Common myeloid progenitor, CD34-positive (primary cell): ENCODE results near the gene IL1B. TPM values are rescaled to one million over a fixed set of nuclear protein-coding genes. Genes with fewer than 3 reads are reported as not detected.

Experiments
- CTCF ChIA-PET: fragments of 350-600 bp; sonication (Branson Sonifier 250); formaldehyde crosslinking; loops from one replicate; lab custom pipeline; 2021; ENCODE audit warnings: antibody characterized with exemption; lab: Charles Lee
- POLR2A ChIA-PET: fragments of 350-600 bp; sonication (Branson Sonifier 250); formaldehyde crosslinking; loops from one replicate; lab custom pipeline; 2021; ENCODE audit warnings: antibody characterized with exemption; lab: Charles Lee
- DNase-seq, 3 donors: peaks; one replicate each; pipeline versions ENCODE4 v3.0.0 to v3.0.0-alpha.2; 2013
- H3K27ac ChIP-seq, 2 experiments: 1 replicate in 1 of 2; 2 replicates in 1 of 2; pipeline ENCODE4 v1.7.0; 2013; ENCODE audit warnings: inconsistent platforms in 2 of 2, low read length in 2 of 2, mild to moderate bottlenecking in 2 of 2, low read depth in 1 of 2, moderate library complexity in 1 of 2; ENCODE audit not compliant: severe bottlenecking in 2 of 2, insufficient read depth in 1 of 2, poor library complexity in 1 of 2
- H3K27me3 ChIP-seq, 5 experiments: replicated peaks in 2 of 5; 1 replicate in 3 of 5; 2 replicates in 2 of 5; pipeline versions ENCODE4 v1.6.1 to v1.7.0; 2013; ENCODE audit warnings: low read length in 4 of 5, mild to moderate bottlenecking in 2 of 5, moderate library complexity in 2 of 5, inconsistent platforms in 1 of 5; ENCODE audit not compliant: insufficient read depth in 5 of 5, control insufficient read depth in 4 of 5
- H3K36me3 ChIP-seq, 4 experiments: 1 replicate in 2 of 4; 2 replicates in 2 of 4; pipeline versions ENCODE4 v1.6.1 to v1.7.0; 2013; ENCODE audit warnings: low read length in 3 of 4, control low read depth in 1 of 4, mild to moderate bottlenecking in 1 of 4; ENCODE audit not compliant: control insufficient read depth in 4 of 4, insufficient read depth in 4 of 4
- H3K4me1 ChIP-seq, 4 experiments: 1 replicate in 3 of 4; 2 replicates in 1 of 4; pipeline versions ENCODE4 v1.6.1 to v1.7.1; 2013; ENCODE audit warnings: low read length in 3 of 4, mild to moderate bottlenecking in 3 of 4, control low read depth in 1 of 4, inconsistent platforms in 1 of 4, moderate library complexity in 1 of 4; ENCODE audit not compliant: control insufficient read depth in 4 of 4, insufficient read depth in 4 of 4; ENCODE audit errors: control extremely low read depth in 1 of 4
- H3K4me3 ChIP-seq, 7 experiments: 1 replicate in 4 of 7; 2 replicates in 3 of 7; pipeline versions ENCODE4 v1.5.1 to v1.7.0; 2013; ENCODE audit warnings: mild to moderate bottlenecking in 7 of 7, low read length in 6 of 7, moderate library complexity in 6 of 7, inconsistent platforms in 2 of 7, low read depth in 2 of 7, control low read depth in 1 of 7; ENCODE audit not compliant: insufficient read depth in 4 of 7, control insufficient read depth in 1 of 7; ENCODE audit errors: extremely low read depth in 1 of 7
- H3K9me3 ChIP-seq, 5 experiments: 1 replicate in 4 of 5; 2 replicates in 1 of 5; pipeline versions ENCODE4 v1.6.1 to v1.7.1; 2013; ENCODE audit warnings: low read length in 4 of 5, mild to moderate bottlenecking in 2 of 5, inconsistent platforms in 1 of 5, low read depth in 1 of 5, moderate library complexity in 1 of 5; ENCODE audit not compliant: control insufficient read depth in 4 of 5, insufficient read depth in 2 of 5; ENCODE audit errors: control extremely low read depth in 1 of 5
- WGBS: methylation state at CpG from one replicate; pipeline ENCODE4 v1.1.5; 2013; ENCODE audit not compliant: insufficient coverage; 5-methylcytosine and 5-hydroxymethylcytosine counted together
- polyA plus RNA-seq: library from polyadenylated mRNA; unstranded; fragments of 120-200 nt; gene quantifications from one replicate; pipeline ENCODE4 v1.2.1, GENCODE V29; 2013

IL1B gene
- 148 TPM for polyA plus RNA-seq

DNA sequence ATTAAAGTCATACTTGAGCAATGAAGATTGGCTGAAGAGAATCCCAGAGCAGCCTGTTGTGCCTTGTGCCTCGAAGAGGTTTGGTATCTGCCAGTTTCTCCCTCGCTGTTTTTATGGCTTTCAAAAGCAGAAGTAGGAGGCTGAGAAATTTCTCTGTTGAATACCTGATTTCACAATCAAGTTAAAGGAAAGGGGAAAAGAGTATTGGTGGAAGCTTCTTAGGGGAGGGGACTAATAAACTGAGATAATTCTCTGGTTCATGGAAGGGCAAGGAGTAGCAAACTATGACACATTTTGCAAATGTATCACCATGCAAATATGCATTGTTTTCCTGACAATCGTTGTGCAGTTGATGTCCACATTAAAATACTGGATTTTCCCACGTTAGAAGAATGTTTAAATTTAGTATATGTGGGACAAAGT, at the start of gene IL1B:
TSS of gene IL1B (minus strand) at position 85 of the 423 bp plus-strand sequence. CDS start 550 bp downstream, outside the sequence.
- peak; percentile 81 to 91 (median 91) for DNase-seq
- H3K4me3 ChIP-seq = peak within 1 kb of the TSS; percentile 67 to 94 (median 85)
- no peaks in the 10 kb centered on the region for H3K9me3 ChIP-seq
- peak within 1 kb of the TSS; percentile 75 to 88 for H3K27ac ChIP-seq
- no peaks in the 10 kb centered on the region for H3K27me3 ChIP-seq
- peaks cover 67 to 93% (median 80%) of the 10 kb centered on the region in 4 experiments for H3K4me1 ChIP-seq
- peaks cover 4 to 39% (median 24%) of the 10 kb centered on the region in 4 experiments for H3K36me3 ChIP-seq
- CTCF ChIA-PET = interaction anchor here (0.7 to 5.4 kb wide), 11 partner anchors 11 to 105 kb away, joined by 3 to 34 read pairs (median 4); partner anchors contain the start of gene IL1A
- POLR2A ChIA-PET = interaction anchor here (0.5 to 1.8 kb wide), 3 partner anchors 10 to 86 kb away, joined by 3 to 7 read pairs (median 6); no protein-coding TSS in a partner anchor
- 0% methylated on average over 2 of the region's 4 CpGs for WGBS

DNA sequence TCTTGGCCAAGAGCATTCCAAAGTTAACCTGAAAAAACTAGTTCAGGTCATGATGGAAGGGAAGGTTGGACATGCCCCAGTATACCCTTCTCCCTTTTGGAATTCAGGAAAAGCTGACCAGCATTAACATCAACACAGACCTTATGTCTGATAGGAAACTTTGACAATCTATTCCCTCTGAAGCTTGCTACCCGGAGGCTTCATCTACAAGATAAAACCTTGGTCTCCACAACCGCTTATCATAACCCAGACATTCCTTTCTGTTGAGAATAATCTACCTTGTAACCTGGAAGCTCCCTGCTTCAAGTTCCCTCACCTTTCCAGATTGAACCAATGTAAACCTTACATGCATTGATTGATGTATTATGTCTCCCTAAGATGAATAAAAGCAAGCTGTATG, 49.7 kb upstream of the IL1B start:
- WGBS = 95% methylated on average over 2 of the region's 2 CpGs
- ChIA-PET CTCF (interaction anchor here (0.8 to 2.9 kb wide), 19 partner anchors 9 to 156 kb away, joined by 3 to 36 read pairs (median 5); partner anchors contain the start of gene IL1B), POLR2A (no interaction called here)
- DNase-seq = no peak
- Histone ChIP-seq H3K36me3 (no peaks in the 10 kb centered on the region), H3K9me3 (peaks cover 0 to 3% (median 0%) of the 10 kb centered on the region in 5 experiments), H3K4me1 (peaks cover 5 to 45% (median 27%) of the 10 kb centered on the region in 4 experiments), H3K4me3 (no peak overlapping the region), H3K27me3 (no peaks in the 10 kb centered on the region), H3K27ac (no peak overlapping the region)

DNA sequence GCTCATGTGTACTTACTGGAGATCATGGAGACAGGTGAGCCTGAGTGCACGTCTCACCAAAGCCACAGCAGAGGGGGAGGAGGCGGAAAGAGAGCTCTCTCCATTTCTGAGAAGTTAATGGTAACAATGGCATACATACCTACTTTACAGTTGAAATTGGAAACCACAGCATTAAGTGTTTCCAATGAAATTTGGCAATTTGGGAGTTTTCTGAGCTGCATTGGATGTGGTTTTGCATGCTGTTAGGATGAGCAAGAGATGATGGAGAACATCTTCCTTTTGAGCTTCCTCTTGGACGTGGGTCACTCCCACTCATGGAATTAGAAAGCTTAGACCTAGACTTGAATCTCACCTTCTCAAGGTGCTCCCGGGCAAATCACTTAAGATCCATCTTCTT, 48.9 kb upstream of the IL1B start:
- peaks cover 0 to 3% (median 0%) of the 10 kb centered on the region in 5 experiments for H3K9me3 ChIP-seq
- WGBS = 93% methylated on average over 2 of the region's 4 CpGs
- ChIA-PET CTCF (interaction anchor here (0.8 to 2.9 kb wide), 35 partner anchors 8 to 301 kb away, joined by 3 to 36 read pairs (median 5); partner anchors contain the start of gene IL1B), POLR2A (no interaction called here)
- no peak overlapping the region for H3K27ac ChIP-seq
- DNase-seq = no peak
- H3K4me1 ChIP-seq = peaks cover 9 to 52% (median 35%) of the 10 kb centered on the region in 4 experiments
- no peaks in the 10 kb centered on the region for H3K36me3 ChIP-seq
- no peaks in the 10 kb centered on the region for H3K27me3 ChIP-seq
- H3K4me3 ChIP-seq = no peak overlapping the region

DNA sequence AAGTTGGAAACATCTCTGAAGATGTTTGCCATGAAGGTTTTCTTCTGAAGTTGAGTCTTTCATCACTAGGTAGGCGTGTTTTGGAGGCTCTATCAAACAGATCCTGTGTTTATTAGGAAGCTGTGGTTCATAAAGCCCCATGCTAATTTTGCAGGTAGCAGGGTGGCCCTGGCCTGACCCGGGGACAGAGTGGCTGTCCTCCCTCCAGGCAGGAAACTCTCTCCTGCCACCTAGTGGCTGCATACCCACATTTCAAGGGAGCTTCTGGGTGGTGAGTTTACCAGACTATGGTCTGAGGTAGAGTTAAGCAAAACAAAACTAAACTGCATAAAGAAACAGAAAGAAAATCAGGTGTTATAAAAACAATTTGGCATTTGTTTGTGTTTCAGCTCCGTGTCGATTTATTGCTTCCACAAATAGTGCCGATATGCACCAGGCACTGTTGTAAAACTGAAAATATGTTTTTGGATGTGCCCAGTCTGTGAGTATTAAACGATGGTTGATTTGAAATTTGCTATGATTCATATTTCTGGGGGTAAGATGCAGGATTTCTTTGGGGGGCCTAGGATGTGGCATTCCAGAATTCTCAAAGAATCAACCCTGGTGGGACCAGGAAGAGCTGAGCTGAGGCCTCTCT, 48.4 kb upstream of the IL1B start:
- H3K4me1 ChIP-seq = peaks cover 11 to 58% (median 40%) of the 10 kb centered on the region in 4 experiments
- no peak overlapping the region for H3K27ac ChIP-seq
- H3K27me3 ChIP-seq = no peaks in the 10 kb centered on the region

DNA sequence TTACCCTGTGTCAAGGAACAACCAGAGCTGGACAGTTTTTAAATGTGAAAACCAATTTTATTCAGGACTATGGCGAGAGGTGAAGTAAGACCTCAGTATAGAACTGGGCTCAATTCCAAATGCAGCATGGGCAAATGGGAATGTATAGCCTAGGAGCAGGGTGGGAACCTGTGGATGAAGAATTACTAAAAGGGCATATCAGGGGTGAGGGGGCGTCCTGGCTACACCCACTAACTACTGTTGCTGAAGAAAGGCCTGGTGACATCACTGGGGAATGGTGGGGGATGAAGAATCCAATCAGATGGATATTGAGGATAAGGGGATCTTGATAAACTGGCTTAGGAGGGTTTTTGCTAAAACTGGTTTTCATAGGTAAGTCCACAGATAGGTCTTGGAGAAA, 47.1 kb upstream of the IL1B start:
- ChIA-PET CTCF (interaction anchor here (1.0 to 1.6 kb wide), 2 partner anchors 9 to 134 kb away, joined by 3 to 4 read pairs; no protein-coding TSS in a partner anchor), POLR2A (no interaction called here)
- DNase-seq = no peak
- Histone ChIP-seq H3K36me3 (no peaks in the 10 kb centered on the region), H3K27me3 (no peaks in the 10 kb centered on the region), H3K27ac (no peak overlapping the region), H3K4me3 (no peak overlapping the region), H3K4me1 (peaks cover 11 to 65% (median 50%) of the 10 kb centered on the region in 4 experiments), H3K9me3 (no peaks in the 10 kb centered on the region)
- 94% methylated on average over 2 of the region's 2 CpGs for WGBS

More for the DNA sequence above, 48.4 kb upstream of the IL1B start:
- peaks cover 0 to 3% (median 0%) of the 10 kb centered on the region in 5 experiments for H3K9me3 ChIP-seq
- CTCF ChIA-PET = interaction anchor here (0.8 to 2.9 kb wide), 33 partner anchors 8 to 300 kb away, joined by 3 to 36 read pairs (median 5); partner anchors contain the start of gene IL1B
- DNase-seq = peak; percentile 44 to 74 (median 70)
- H3K36me3 ChIP-seq = no peaks in the 10 kb centered on the region
- POLR2A ChIA-PET = interaction anchor here (0.6 kb wide), 1 partner anchor 18 kb away, joined by 3 read pairs; no protein-coding TSS in a partner anchor
- WGBS = 73% methylated on average over 4 of the region's 6 CpGs
- peak overlapping the region in 2 of 7 experiments; percentile 9 to 26 for H3K4me3 ChIP-seq

DNA sequence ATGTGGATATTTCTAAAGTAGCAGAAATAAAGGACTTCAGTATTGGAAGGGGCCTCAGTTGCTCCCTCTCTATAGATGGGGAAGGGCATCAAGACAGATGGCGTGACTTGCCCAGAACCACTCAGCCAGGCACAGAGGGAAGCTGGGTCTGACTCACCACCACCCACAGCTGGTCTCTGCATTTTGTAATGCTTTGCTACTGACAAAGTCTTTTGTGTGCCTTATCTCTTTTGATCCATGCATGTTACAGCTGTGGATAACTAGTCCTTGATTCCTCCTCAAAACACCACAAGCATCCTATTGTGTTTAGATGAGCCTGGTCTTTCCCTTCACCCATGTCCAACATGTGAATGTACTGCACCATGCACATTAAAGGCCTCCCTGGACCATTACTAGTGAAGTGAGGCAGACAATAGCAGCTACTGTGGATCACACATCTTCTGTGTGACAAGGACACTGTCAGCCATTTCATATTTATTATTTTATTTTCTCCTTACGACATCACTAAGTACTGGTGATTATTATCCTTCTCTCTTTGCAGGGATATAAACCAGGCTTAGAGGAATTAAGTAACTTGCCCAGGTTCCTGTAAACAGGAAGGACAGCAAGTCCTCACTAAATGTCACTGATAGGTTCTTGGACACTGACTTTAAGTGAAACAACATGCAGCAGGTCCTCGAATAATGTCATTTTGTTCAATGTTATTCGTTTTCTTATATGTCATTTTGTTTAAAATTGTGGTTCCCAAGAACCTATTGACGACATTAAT, 44.8 kb upstream of the IL1B start:
- Histone ChIP-seq H3K36me3 (no peaks in the 10 kb centered on the region), H3K27ac (no peak overlapping the region), H3K4me3 (no peak overlapping the region), H3K9me3 (no peaks in the 10 kb centered on the region), H3K27me3 (no peaks in the 10 kb centered on the region), H3K4me1 (peaks cover 9 to 53% (median 39%) of the 10 kb centered on the region in 4 experiments)
- WGBS = 85% methylated on average over 3 of the region's 5 CpGs
- ChIA-PET CTCF (interaction anchor here (1.3 to 2.1 kb wide), 2 partner anchors 44 to 132 kb away, joined by 3 to 12 read pairs; partner anchors contain the start of gene IL1B), POLR2A (no interaction called here)
- peak; percentile 33 to 82 (median 78) for DNase-seq
